Sciatic nerve (tissue), 2 donors: ENCODE measurements around the gene INSIG1. TPM values are rescaled to one million over a fixed set of nuclear protein-coding genes. Genes with fewer than 3 reads are reported as not detected.

ENCODE experiments used
- ATAC-seq: fragments of 200-7000 bp; cut with Tn5 transposase; one replicate; pipeline ENCODE4 v1.9.1; 2020; ENCODE audit warnings: mild to moderate bottlenecking, moderate library complexity
- DNase-seq: peaks from one replicate; pipeline ENCODE4 v3.0.0-alpha.2; 2020; ENCODE audit warnings: low spot score
- intact Hi-C: fragments of 100-400 bp; cut with DNase I; formaldehyde crosslinking; loops from one replicate; pipeline ENCODE4 v1.14.2; 2022
- total RNA-seq: library from RNA; stranded (reverse); fragmentation: NEBNext Ultra II Directional; extraction: Animal tissue kit (Norgen Biotek cat#: 25700); gene quantifications from one replicate; pipeline ENCODE4 v1.2.1, GENCODE V29; 2021
- donor health status: DM: no; HTN: no; CAD: no.
- donor health status: DM: no; HTN: no; CAD: no.

Gene INSIG1
- 116 TPM for total RNA-seq

GRCh38 chr7:155297517-155298287 is at the start of gene INSIG1:
Gene INSIG1 (plus strand): TSS chr7:155297878. CDS start chr7:155298286, 408 bp downstream.
- intact Hi-C loops, result no loop called here
- ATAC-seq (peak; percentile 93), DNase-seq (peak; percentile 95)

- no peak for DNase-seq
- no peak for ATAC-seq
- intact Hi-C loops, result no loop called here
Measured at GRCh38 chr7:155248366-155248756, 49.3 kb upstream of the INSIG1 start.

- intact Hi-C loops, result no loop called here
- DNase-seq, result no peak
- no peak for ATAC-seq
Measured at GRCh38 chr7:155251831-155252230, 45.8 kb upstream of the INSIG1 start.

- ATAC-seq (peak; percentile 27), DNase-seq (no peak)
- intact Hi-C loops, result no loop called here
Measured at GRCh38 chr7:155252444-155252887, 45.2 kb upstream of the INSIG1 start.

GRCh38 chr7:155252892-155253501 is 44.7 kb upstream of the INSIG1 start:
- intact Hi-C loops, result no loop called here

GRCh38 chr7:155254018-155254417 is 43.7 kb upstream of the INSIG1 start:
- intact Hi-C loops, result no loop called here
- DNase-seq, result no peak
- no peak for ATAC-seq

More at GRCh38 chr7:155252892-155253501, 44.7 kb upstream of the INSIG1 start:
- ATAC-seq, result no peak
- DNase-seq, result no peak

- intact Hi-C loops, result no loop called here
- DNase-seq, result no peak
- no peak for ATAC-seq
Measured at GRCh38 chr7:155255071-155255470, 42.6 kb upstream of the INSIG1 start.

GRCh38 chr7:155255621-155256020 is 42.1 kb upstream of the INSIG1 start:
- ATAC-seq (no peak), DNase-seq (no peak)
- intact Hi-C loops, result no loop called here

GRCh38 chr7:155256081-155256760 is 41.5 kb upstream of the INSIG1 start:
- ATAC-seq (no peak), DNase-seq (no peak)
- intact Hi-C loops, result no loop called here

GRCh38 chr7:155256761-155257481 is 40.8 kb upstream of the INSIG1 start:
- no peak for DNase-seq
- intact Hi-C loops, result no loop called here
- no peak for ATAC-seq

GRCh38 chr7:155257482-155258225 is 40.0 kb upstream of the INSIG1 start:
- intact Hi-C loops, result no loop called here
- peak; percentile 86 for DNase-seq
- ATAC-seq, result peak; percentile 93

GRCh38 chr7:155258226-155258560 is 39.5 kb upstream of the INSIG1 start:
- DNase-seq (no peak), ATAC-seq (peak; percentile 85)
- intact Hi-C loops, result no loop called here

GRCh38 chr7:155259866-155260497 is 37.7 kb upstream of the INSIG1 start:
- ATAC-seq, result no peak
- intact Hi-C loops, result no loop called here
- no peak for DNase-seq

GRCh38 chr7:155260498-155260872 is 37.2 kb upstream of the INSIG1 start:
- intact Hi-C loops, result no loop called here
- ATAC-seq (no peak), DNase-seq (no peak)

- intact Hi-C loops, result no loop called here
- DNase-seq (no peak), ATAC-seq (no peak)
Measured at GRCh38 chr7:155261031-155261985, 36.4 kb upstream of the INSIG1 start.

- no peak for DNase-seq
- intact Hi-C loops, result no loop called here
- ATAC-seq, result no peak
Measured at GRCh38 chr7:155262031-155262430, 35.6 kb upstream of the INSIG1 start.

GRCh38 chr7:155263051-155263450 is 34.6 kb upstream of the INSIG1 start:
- intact Hi-C loops, result no loop called here
- no peak for DNase-seq
- ATAC-seq, result no peak
